NCI-H226 (cell line): Measurements from ENCODE around the gene PHF21B.
"Not testable (repeated sequence)": the region's sequence is repeated elsewhere in the genome, so short reads cannot be mapped to it uniquely, and the experiment has no call there.

Experiments
- DNase-seq: peaks from one replicate; pipeline ENCODE4 v3.0.0-alpha.2; 2015

PHF21B gene

GRCh38 chr22:45009606-45010531 lies at the start of gene PHF21B:
Gene PHF21B, minus strand, starts transcription at chr22:45010005. Its CDS starts 456 bp downstream, at chr22:45009549.
- DNase-seq: no peak

GRCh38 chr22:45059296-45059695 lies 49.5 kb upstream of the PHF21B start:
- DNase-seq: no peak

- no peak for DNase-seq
Measured at GRCh38 chr22:45058622-45058912, 48.8 kb upstream of the PHF21B start.

- DNase-seq: no peak
Measured at GRCh38 chr22:45055936-45056335, 46.1 kb upstream of the PHF21B start.

GRCh38 chr22:45053571-45053970 lies 43.8 kb upstream of the PHF21B start:
- no peak for DNase-seq

- DNase-seq: no peak
Measured at GRCh38 chr22:45053094-45053493, 43.3 kb upstream of the PHF21B start.

- DNase-seq: not testable (repeated sequence)
Measured at GRCh38 chr22:45052665-45053064, 42.9 kb upstream of the PHF21B start.

- DNase-seq: no peak
Measured at GRCh38 chr22:45051946-45052345, 42.1 kb upstream of the PHF21B start.

GRCh38 chr22:45051419-45051818 lies 41.6 kb upstream of the PHF21B start:
- DNase-seq: no peak

- DNase-seq: no peak
Measured at GRCh38 chr22:45047260-45047659, 37.5 kb upstream of the PHF21B start.

GRCh38 chr22:45045208-45045607 lies 35.4 kb upstream of the PHF21B start:
- DNase-seq: no peak

- no peak for DNase-seq
Measured at GRCh38 chr22:45042263-45042662, 32.5 kb upstream of the PHF21B start.

- no peak for DNase-seq
Measured at GRCh38 chr22:45039133-45039532, 29.3 kb upstream of the PHF21B start.

- no peak for DNase-seq
Measured at GRCh38 chr22:45036154-45036553, 26.3 kb upstream of the PHF21B start.

GRCh38 chr22:45034821-45035220 lies 25.0 kb upstream of the PHF21B start:
- DNase-seq: no peak

- no peak for DNase-seq
Measured at GRCh38 chr22:45034156-45034555, 24.4 kb upstream of the PHF21B start.

- no peak for DNase-seq
Measured at GRCh38 chr22:45033136-45033535, 23.3 kb upstream of the PHF21B start.

- DNase-seq: no peak
Measured at GRCh38 chr22:45031629-45032403, 22.0 kb upstream of the PHF21B start.

GRCh38 chr22:45029501-45029900 lies 19.7 kb upstream of the PHF21B start:
- no peak for DNase-seq

GRCh38 chr22:45026511-45026910 lies 16.7 kb upstream of the PHF21B start:
- DNase-seq: no peak

GRCh38 chr22:45023431-45023830 lies 13.6 kb upstream of the PHF21B start:
- DNase-seq: no peak

- DNase-seq: no peak
Measured at GRCh38 chr22:45019861-45020655, 10.3 kb upstream of the PHF21B start.

GRCh38 chr22:45014654-45015053 lies 4.8 kb upstream of the PHF21B start:
- no peak for DNase-seq
